IPS-20b (cell line): ENCODE measurements around the gene TENT4A.

Experiments used
- H3K27ac ChIP-seq: one replicate; pipeline ENCODE4 v1.5.1; 2013; ENCODE audit warnings: low read length
- H3K27me3 ChIP-seq: 2 replicates; pipeline ENCODE4 v1.6.1; 2013; ENCODE audit warnings: mild to moderate bottlenecking, low read length, inconsistent platforms; ENCODE audit not compliant: insufficient read depth
- H3K36me3 ChIP-seq: 2 replicates; pipeline ENCODE4 v1.6.1; 2013; ENCODE audit warnings: low read depth, mild to moderate bottlenecking, inconsistent platforms, low read length, moderate library complexity; ENCODE audit not compliant: insufficient read depth
- H3K4me1 ChIP-seq: 2 replicates; pipeline ENCODE4 v1.6.1; 2013; ENCODE audit warnings: mild to moderate bottlenecking, control low read depth, inconsistent platforms, low read length, moderate library complexity; ENCODE audit not compliant: insufficient read depth
- H3K4me3 ChIP-seq: 2 replicates; pipeline ENCODE4 v1.5.1; 2013; ENCODE audit warnings: mild to moderate bottlenecking, low read length, inconsistent platforms
- H3K9ac ChIP-seq: 2 replicates; pipeline ENCODE4 v1.6.1; 2013; ENCODE audit warnings: low read depth, mild to moderate bottlenecking, inconsistent platforms, low read length, moderate library complexity
- H3K9me3 ChIP-seq: 2 replicates; pipeline ENCODE4 v1.6.1; 2013; ENCODE audit warnings: mild to moderate bottlenecking, low read depth, low read length, inconsistent platforms; ENCODE audit not compliant: insufficient read depth

Gene TENT4A

DNA sequence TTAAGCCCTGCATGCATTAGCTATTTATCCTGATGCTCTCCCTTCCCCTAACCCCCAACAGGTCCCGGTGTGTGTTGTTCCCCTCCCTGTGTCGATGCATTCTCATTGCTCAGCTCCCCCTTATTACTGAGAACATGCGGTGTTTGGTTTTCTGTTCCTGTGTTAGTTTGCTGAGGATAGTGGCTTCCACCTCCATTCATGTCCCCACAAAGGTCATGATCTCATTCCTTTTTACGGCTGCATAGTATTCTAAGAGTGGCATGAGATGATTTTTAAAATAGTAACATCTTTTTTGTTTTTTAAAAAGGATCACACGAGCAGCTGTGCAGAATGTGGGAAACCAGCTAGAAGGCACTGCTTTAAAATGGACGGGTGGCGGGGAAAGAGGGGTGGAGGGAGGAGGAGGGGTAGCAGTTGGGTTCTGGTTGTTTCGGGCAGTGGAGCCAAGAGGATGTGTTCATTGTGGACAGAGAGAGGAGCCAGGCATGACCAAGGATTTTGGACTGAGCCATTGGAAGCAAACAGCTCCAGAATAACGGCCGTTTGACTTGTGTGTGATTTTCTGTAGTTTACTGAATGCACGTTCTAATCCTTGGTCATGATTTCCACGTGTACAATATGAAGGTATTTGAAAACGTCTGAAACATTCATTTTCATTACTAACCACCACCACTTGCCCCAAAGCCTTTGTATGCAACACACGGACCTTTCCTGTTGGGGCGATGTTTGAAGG lies 1.7 kb upstream of the TENT4A start:
- Histone ChIP-seq H3K4me1 (peaks cover 16% of the 10 kb centered on the region), H3K27me3 (peaks cover 23% of the 10 kb centered on the region), H3K36me3 (no peaks in the 10 kb centered on the region), H3K27ac (peak overlapping the region; percentile 70), H3K4me3 (peak overlapping the region; percentile 87), H3K9me3 (no peaks in the 10 kb centered on the region), H3K9ac (peak overlapping the region; percentile 87; the same call in 1 of the 2 replicates)

DNA sequence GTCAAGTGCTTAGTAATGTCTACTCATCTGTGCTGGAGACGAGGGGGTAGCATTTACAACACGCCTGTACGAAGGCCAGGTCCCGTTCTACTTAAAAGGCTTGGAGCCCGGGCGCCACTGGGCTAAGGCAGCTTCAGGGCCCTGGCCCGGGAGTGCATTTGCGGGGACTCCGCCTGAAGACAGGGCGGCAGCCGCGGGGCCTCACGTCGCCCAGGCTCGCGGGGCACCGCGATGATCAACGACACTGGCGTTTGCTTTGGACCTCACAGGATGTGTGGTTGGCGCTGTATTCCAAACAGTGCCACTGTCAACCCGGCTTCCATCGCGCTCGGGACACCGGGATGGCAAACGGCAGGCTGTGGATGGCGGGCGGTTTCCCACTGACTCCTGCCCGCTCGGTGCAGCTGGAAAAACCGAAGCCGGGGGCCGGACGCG lies 1.1 kb upstream of the TENT4A start:
- H3K4me3 ChIP-seq = peak overlapping the region; percentile 87
- H3K4me1 ChIP-seq = peaks cover 18% of the 10 kb centered on the region
- peak overlapping the region; percentile 87 for H3K9ac ChIP-seq
- H3K27me3 ChIP-seq = peaks cover 23% of the 10 kb centered on the region
- H3K27ac ChIP-seq = peak overlapping the region; percentile 70
- H3K36me3 ChIP-seq = no peaks in the 10 kb centered on the region
- H3K9me3 ChIP-seq = no peaks in the 10 kb centered on the region

DNA sequence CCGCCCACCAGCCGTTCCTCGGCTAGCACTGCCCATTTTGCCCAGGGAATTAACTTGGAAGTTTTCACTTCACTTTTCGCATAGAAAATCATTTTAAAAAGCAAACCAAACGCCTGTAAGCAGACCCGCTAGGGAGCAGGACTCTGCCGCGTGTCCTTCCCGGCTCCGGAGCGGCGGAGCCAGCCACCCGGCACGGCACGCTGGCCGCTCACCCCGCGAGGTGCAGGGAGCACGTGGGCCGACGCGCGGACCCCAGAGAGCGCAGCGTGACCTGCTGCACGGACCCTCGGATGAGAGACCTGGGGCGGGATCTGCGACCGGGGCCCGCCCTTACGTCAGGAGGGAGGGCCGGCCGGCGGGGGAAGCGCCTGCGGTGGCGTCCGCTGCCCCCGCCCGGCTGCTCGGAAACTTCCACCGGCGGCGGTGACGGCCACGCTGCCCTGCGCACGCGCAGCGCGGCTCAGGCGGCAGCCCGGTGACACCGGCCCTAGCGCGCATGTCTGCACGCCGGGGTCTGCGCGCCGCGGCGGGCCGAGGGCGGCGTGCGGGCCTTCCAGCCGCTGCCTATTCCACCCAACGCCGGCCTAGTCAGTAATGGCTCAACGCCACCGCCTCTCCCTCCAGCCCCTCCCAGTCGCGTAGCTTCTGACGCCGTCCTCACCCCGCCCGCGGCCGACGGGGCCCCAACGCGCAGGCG lies 507 bp upstream of the TENT4A start:
- Histone ChIP-seq H3K9ac (peak overlapping the region; percentile 87), H3K4me1 (peaks cover 18% of the 10 kb centered on the region), H3K9me3 (no peaks in the 10 kb centered on the region), H3K4me3 (peak overlapping the region; percentile 87), H3K36me3 (no peaks in the 10 kb centered on the region), H3K27me3 (peaks cover 23% of the 10 kb centered on the region), H3K27ac (peak overlapping the region; percentile 70)

DNA sequence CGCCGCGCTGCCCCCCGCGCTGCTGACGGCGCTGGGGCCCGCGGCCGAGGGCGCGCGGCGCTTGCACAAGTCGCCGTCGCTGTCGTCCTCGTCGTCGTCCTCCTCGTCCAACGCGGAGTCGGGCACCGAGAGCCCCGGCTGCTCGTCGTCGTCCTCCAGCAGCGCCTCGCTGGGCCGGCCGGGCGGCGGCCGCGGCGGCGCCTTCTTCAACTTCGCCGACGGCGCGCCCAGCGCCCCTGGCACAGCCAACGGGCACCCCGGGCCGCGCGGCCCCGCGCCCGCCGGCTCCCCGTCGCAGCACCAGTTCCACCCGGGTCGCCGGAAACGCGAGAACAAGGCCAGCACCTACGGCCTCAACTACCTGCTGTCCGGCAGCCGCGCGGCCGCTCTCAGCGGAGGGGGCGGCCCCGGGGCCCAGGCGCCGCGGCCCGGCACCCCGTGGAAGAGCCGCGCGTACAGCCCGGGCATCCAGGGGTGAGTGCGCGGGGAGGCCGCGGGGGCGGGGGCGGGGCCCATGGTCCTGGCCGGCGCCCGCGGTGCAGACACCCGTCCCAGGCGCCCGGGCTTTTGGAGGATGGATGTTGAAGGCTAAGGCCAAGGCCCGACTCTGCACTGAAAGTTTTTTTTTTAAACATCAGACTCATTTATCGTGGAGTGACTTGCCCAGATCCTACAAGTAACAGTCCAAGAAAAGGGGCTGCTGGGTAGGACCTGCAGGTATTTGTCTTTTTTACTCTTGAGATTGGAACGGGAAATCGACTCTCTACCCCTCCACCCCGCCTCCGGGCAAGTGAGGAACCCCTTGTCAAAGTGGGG lies 1.2 kb downstream of the TENT4A start:
- no peaks in the 10 kb centered on the region for H3K36me3 ChIP-seq
- peaks cover 23% of the 10 kb centered on the region for H3K27me3 ChIP-seq
- peak overlapping the region; percentile 65; the same call in 1 of the 2 replicates for H3K9ac ChIP-seq
- H3K4me1 ChIP-seq = peaks cover 18% of the 10 kb centered on the region
- no peak overlapping the region for H3K27ac ChIP-seq
- no peaks in the 10 kb centered on the region for H3K9me3 ChIP-seq
- H3K4me3 ChIP-seq = peak overlapping the region; percentile 84

GRCh38 chr5:6715271-6715670 lies 2.0 kb downstream of the TENT4A start:
- Histone ChIP-seq H3K9me3 (no peaks in the 10 kb centered on the region), H3K36me3 (no peaks in the 10 kb centered on the region), H3K9ac (no peak overlapping the region), H3K27me3 (peaks cover 20% of the 10 kb centered on the region), H3K4me1 (peaks cover 18% of the 10 kb centered on the region), H3K27ac (no peak overlapping the region), H3K4me3 (peak overlapping the region; percentile 84)

GRCh38 chr5:6715758-6716628 lies 2.8 kb downstream of the TENT4A start:
- Histone ChIP-seq H3K9ac (no peak overlapping the region), H3K27me3 (peaks cover 13% of the 10 kb centered on the region), H3K4me3 (peak overlapping the region; percentile 84), H3K27ac (no peak overlapping the region), H3K9me3 (no peaks in the 10 kb centered on the region), H3K36me3 (no peaks in the 10 kb centered on the region), H3K4me1 (peaks cover 20% of the 10 kb centered on the region)

- no peaks in the 10 kb centered on the region for H3K36me3 ChIP-seq
- no peak overlapping the region for H3K9ac ChIP-seq
- no peak overlapping the region for H3K4me3 ChIP-seq
- no peak overlapping the region for H3K27ac ChIP-seq
- H3K4me1 ChIP-seq = peaks cover 21% of the 10 kb centered on the region
- H3K9me3 ChIP-seq = no peaks in the 10 kb centered on the region
- peaks cover 6% of the 10 kb centered on the region; the same call in 1 of the 2 replicates for H3K27me3 ChIP-seq
Measured at GRCh38 chr5:6716629-6717149, 3.5 kb downstream of the TENT4A start.

DNA sequence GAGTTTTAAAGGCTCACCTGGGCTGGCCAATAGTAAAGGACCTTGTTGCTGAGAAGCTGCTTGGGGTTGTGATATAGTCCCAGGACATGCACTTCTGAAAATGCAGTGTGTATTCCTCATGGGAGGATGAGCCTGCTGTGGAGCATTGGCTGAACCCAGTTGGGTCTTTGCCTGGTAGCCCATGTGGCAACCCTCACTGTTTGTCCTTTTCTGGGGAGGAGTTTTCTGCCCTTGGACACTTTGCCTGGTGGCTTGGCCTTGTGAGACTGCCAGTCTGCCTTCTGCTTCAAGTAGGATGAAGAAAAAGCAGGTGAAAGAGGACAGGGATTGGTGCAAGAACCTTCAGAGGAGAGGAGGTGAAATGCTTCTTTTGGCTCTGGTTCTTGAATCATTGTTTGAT lies 4.0 kb downstream of the TENT4A start:
- Histone ChIP-seq H3K4me1 (peaks cover 21% of the 10 kb centered on the region), H3K9ac (no peak overlapping the region), H3K27me3 (peaks cover 6% of the 10 kb centered on the region; the same call in 1 of the 2 replicates), H3K4me3 (no peak overlapping the region), H3K9me3 (no peaks in the 10 kb centered on the region), H3K36me3 (no peaks in the 10 kb centered on the region), H3K27ac (no peak overlapping the region)

DNA sequence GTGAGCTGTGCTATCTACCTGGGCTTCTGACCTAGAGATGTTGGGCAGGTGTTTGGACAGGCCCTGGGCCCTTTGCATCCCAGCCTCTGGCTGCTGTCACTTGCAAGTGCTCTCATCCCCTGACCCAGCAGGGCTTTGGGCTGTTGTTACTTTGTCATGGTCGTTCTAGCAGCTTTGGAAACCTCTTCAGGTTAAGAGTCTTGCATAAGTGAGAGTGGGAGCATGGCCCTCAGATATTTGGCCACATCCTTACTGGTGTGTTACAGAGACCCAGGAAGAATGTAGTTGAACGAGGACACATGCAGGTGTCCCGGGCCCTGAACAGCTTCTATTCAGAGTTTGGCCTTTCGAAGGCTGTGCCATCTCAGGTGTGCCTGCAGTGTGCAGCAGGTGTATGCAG lies 4.5 kb downstream of the TENT4A start:
- Histone ChIP-seq H3K4me1 (peaks cover 21% of the 10 kb centered on the region), H3K27ac (no peak overlapping the region), H3K9ac (no peak overlapping the region), H3K4me3 (no peak overlapping the region), H3K36me3 (no peaks in the 10 kb centered on the region), H3K27me3 (peaks cover 6% of the 10 kb centered on the region; the same call in 1 of the 2 replicates), H3K9me3 (no peaks in the 10 kb centered on the region)

GRCh38 chr5:6718161-6718681 lies 5.0 kb downstream of the TENT4A start:
- Histone ChIP-seq H3K4me1 (peaks cover 21% of the 10 kb centered on the region), H3K9me3 (no peaks in the 10 kb centered on the region), H3K4me3 (no peak overlapping the region), H3K9ac (no peak overlapping the region), H3K36me3 (no peaks in the 10 kb centered on the region), H3K27ac (no peak overlapping the region), H3K27me3 (peaks cover 6% of the 10 kb centered on the region; the same call in 1 of the 2 replicates)
